ENCODE measurements around the gene AP3S2.

The AP3S2 gene

GRCh38 chr15:89825271-89825940 is 68.4 kb downstream of the AP3S2 start:
- peaks cover 8 to 16% of the 10 kb centered on the region in 2 experiments for H3K4me1 ChIP-seq (ENCODE audit: control insufficient read depth in 1 of 2, insufficient read depth in 2 of 2, low read length in 2 of 2)
- WGBS (ENCODE audit: extremely low coverage, insufficient coverage, insufficient read length) = no CpG with 5 or more reads among the region's 10 CpGs
- H4K8ac ChIP-seq (ENCODE audit: low read depth, low read length) = no peak overlapping the region
- H3K14ac ChIP-seq (ENCODE audit: low read length) = no peak overlapping the region
- H2BK120ac ChIP-seq (ENCODE audit: insufficient read depth, low read length, poor library complexity) = no peak overlapping the region
- no peak overlapping the region for H2AFZ ChIP-seq (ENCODE audit: insufficient read depth, low read length, poor library complexity)
- no peak overlapping the region for H3K4me2 ChIP-seq (ENCODE audit: low read length)
- H3K36me3 ChIP-seq (ENCODE audit: control insufficient read depth in 1 of 2, insufficient read depth in 2 of 2, low read length in 2 of 2) = no peaks in the 10 kb centered on the region
- H2BK12ac ChIP-seq (ENCODE audit: low read length) = no peak overlapping the region
- no peaks in the 10 kb centered on the region for H3K79me1 ChIP-seq (ENCODE audit: low read length)
- H3K4ac ChIP-seq (ENCODE audit: low read depth, low read length) = no peak overlapping the region
- H3K9ac ChIP-seq (ENCODE audit: low read length) = no peak overlapping the region
- H2AK5ac ChIP-seq (ENCODE audit: low read length) = no peak overlapping the region
- H3K18ac ChIP-seq (ENCODE audit: low read length) = no peak overlapping the region
- DNase-seq = no peak
- H3K9me3 ChIP-seq (ENCODE audit: insufficient read depth, low read depth, low read length) = peaks cover 2% of the 10 kb centered on the region
- no peak overlapping the region for H3K4me3 ChIP-seq (ENCODE audit: low read depth, low read length)
- no peak overlapping the region for H3K23ac ChIP-seq (ENCODE audit: low read length)
- no peak overlapping the region for H4K91ac ChIP-seq (ENCODE audit: low read depth, low read length)
- H2BK5ac ChIP-seq (ENCODE audit: low read depth, low read length, poor library complexity) = no peak overlapping the region
- H3K79me2 ChIP-seq (ENCODE audit: control insufficient read depth, insufficient read depth, low read length, poor library complexity) = no peaks in the 10 kb centered on the region
- H4K12ac ChIP-seq (ENCODE audit: low read depth, low read length) = no peak overlapping the region
- no peaks in the 10 kb centered on the region for H3K27me3 ChIP-seq (ENCODE audit: insufficient read depth, low read length)
- H3K27ac ChIP-seq (ENCODE audit: low read depth, low read length) = no peak overlapping the region

GRCh38 chr15:89824607-89824867 is 69.3 kb downstream of the AP3S2 start:
- Histone ChIP-seq H3K23ac (ENCODE audit: low read length) (no peak overlapping the region), H3K14ac (ENCODE audit: low read length) (no peak overlapping the region), H3K18ac (ENCODE audit: low read length) (no peak overlapping the region), H3K9me3 (ENCODE audit: insufficient read depth, low read depth, low read length) (peaks cover 2% of the 10 kb centered on the region), H3K27ac (ENCODE audit: low read depth, low read length) (no peak overlapping the region), H2AFZ (ENCODE audit: insufficient read depth, low read length, poor library complexity) (no peak overlapping the region), H3K9ac (ENCODE audit: low read length) (no peak overlapping the region), H3K79me1 (ENCODE audit: low read length) (no peaks in the 10 kb centered on the region), H2BK120ac (ENCODE audit: insufficient read depth, low read length, poor library complexity) (no peak overlapping the region), H3K4me1 (ENCODE audit: control insufficient read depth in 1 of 2, insufficient read depth in 2 of 2, low read length in 2 of 2) (peaks cover 8 to 16% of the 10 kb centered on the region in 2 experiments), H4K12ac (ENCODE audit: low read depth, low read length) (no peak overlapping the region), H4K8ac (ENCODE audit: low read depth, low read length) (no peak overlapping the region), H4K91ac (ENCODE audit: low read depth, low read length) (no peak overlapping the region), H3K4me3 (ENCODE audit: low read depth, low read length) (no peak overlapping the region), H3K79me2 (ENCODE audit: control insufficient read depth, insufficient read depth, low read length, poor library complexity) (no peaks in the 10 kb centered on the region), H2BK12ac (ENCODE audit: low read length) (no peak overlapping the region), H2BK5ac (ENCODE audit: low read depth, low read length, poor library complexity) (no peak overlapping the region), H2AK5ac (ENCODE audit: low read length) (no peak overlapping the region), H3K4ac (ENCODE audit: low read depth, low read length) (no peak overlapping the region), H3K4me2 (ENCODE audit: low read length) (no peak overlapping the region), H3K36me3 (ENCODE audit: control insufficient read depth in 1 of 2, insufficient read depth in 2 of 2, low read length in 2 of 2) (no peaks in the 10 kb centered on the region), H3K27me3 (ENCODE audit: insufficient read depth, low read length) (no peaks in the 10 kb centered on the region)
- no CpG with 5 or more reads among the region's 7 CpGs for WGBS (ENCODE audit: extremely low coverage, insufficient coverage, insufficient read length)
- DNase-seq = no peak

- Histone ChIP-seq H3K36me3 (ENCODE audit: control insufficient read depth in 1 of 2, insufficient read depth in 2 of 2, low read length in 2 of 2) (no peaks in the 10 kb centered on the region), H3K79me2 (ENCODE audit: control insufficient read depth, insufficient read depth, low read length, poor library complexity) (no peaks in the 10 kb centered on the region), H3K9ac (ENCODE audit: low read length) (no peak overlapping the region), H3K4me3 (ENCODE audit: low read depth, low read length) (no peak overlapping the region), H3K4me1 (ENCODE audit: control insufficient read depth in 1 of 2, insufficient read depth in 2 of 2, low read length in 2 of 2) (peaks cover 7 to 12% of the 10 kb centered on the region in 2 experiments), H2BK12ac (ENCODE audit: low read length) (no peak overlapping the region), H2BK5ac (ENCODE audit: low read depth, low read length, poor library complexity) (no peak overlapping the region), H3K14ac (ENCODE audit: low read length) (no peak overlapping the region), H4K91ac (ENCODE audit: low read depth, low read length) (no peak overlapping the region), H3K27ac (ENCODE audit: low read depth, low read length) (no peak overlapping the region), H3K9me3 (ENCODE audit: insufficient read depth, low read depth, low read length) (peaks cover 2% of the 10 kb centered on the region), H4K8ac (ENCODE audit: low read depth, low read length) (no peak overlapping the region), H3K18ac (ENCODE audit: low read length) (no peak overlapping the region), H2BK120ac (ENCODE audit: insufficient read depth, low read length, poor library complexity) (no peak overlapping the region), H4K12ac (ENCODE audit: low read depth, low read length) (no peak overlapping the region), H2AK5ac (ENCODE audit: low read length) (no peak overlapping the region), H3K4me2 (ENCODE audit: low read length) (no peak overlapping the region), H3K27me3 (ENCODE audit: insufficient read depth, low read length) (no peaks in the 10 kb centered on the region), H3K23ac (ENCODE audit: low read length) (no peak overlapping the region), H3K4ac (ENCODE audit: low read depth, low read length) (no peak overlapping the region), H3K79me1 (ENCODE audit: low read length) (no peaks in the 10 kb centered on the region), H2AFZ (ENCODE audit: insufficient read depth, low read length, poor library complexity) (no peak overlapping the region)
- WGBS (ENCODE audit: extremely low coverage, insufficient coverage, insufficient read length) = no CpG with 5 or more reads among the region's 16 CpGs
- no peak for DNase-seq
Measured at GRCh38 chr15:89823836-89824606, 69.8 kb downstream of the AP3S2 start.

GRCh38 chr15:89822951-89823711 is 70.7 kb downstream of the AP3S2 start:
- no CpG with 5 or more reads among the region's 7 CpGs for WGBS (ENCODE audit: extremely low coverage, insufficient coverage, insufficient read length)
- H3K4ac ChIP-seq (ENCODE audit: low read depth, low read length) = no peak overlapping the region
- no peaks in the 10 kb centered on the region for H3K36me3 ChIP-seq (ENCODE audit: control insufficient read depth in 1 of 2, insufficient read depth in 2 of 2, low read length in 2 of 2)
- H3K18ac ChIP-seq (ENCODE audit: low read length) = no peak overlapping the region
- H2AFZ ChIP-seq (ENCODE audit: insufficient read depth, low read length, poor library complexity) = no peak overlapping the region
- H3K27me3 ChIP-seq (ENCODE audit: insufficient read depth, low read length) = no peaks in the 10 kb centered on the region
- H3K4me3 ChIP-seq (ENCODE audit: low read depth, low read length) = no peak overlapping the region
- H3K14ac ChIP-seq (ENCODE audit: low read length) = no peak overlapping the region
- no peaks in the 10 kb centered on the region for H3K79me1 ChIP-seq (ENCODE audit: low read length)
- no peak overlapping the region for H3K23ac ChIP-seq (ENCODE audit: low read length)
- no peak overlapping the region for H4K91ac ChIP-seq (ENCODE audit: low read depth, low read length)
- no peak overlapping the region for H2AK5ac ChIP-seq (ENCODE audit: low read length)
- H4K12ac ChIP-seq (ENCODE audit: low read depth, low read length) = no peak overlapping the region
- H3K79me2 ChIP-seq (ENCODE audit: control insufficient read depth, insufficient read depth, low read length, poor library complexity) = no peaks in the 10 kb centered on the region
- H3K9me3 ChIP-seq (ENCODE audit: insufficient read depth, low read depth, low read length) = peaks cover 2% of the 10 kb centered on the region
- H2BK120ac ChIP-seq (ENCODE audit: insufficient read depth, low read length, poor library complexity) = no peak overlapping the region
- peaks cover 0 to 4% of the 10 kb centered on the region in 2 experiments for H3K4me1 ChIP-seq (ENCODE audit: control insufficient read depth in 1 of 2, insufficient read depth in 2 of 2, low read length in 2 of 2)
- DNase-seq = peak in 1 of 2 donors; percentile 18
- H2BK12ac ChIP-seq (ENCODE audit: low read length) = no peak overlapping the region
- no peak overlapping the region for H3K9ac ChIP-seq (ENCODE audit: low read length)
- H3K4me2 ChIP-seq (ENCODE audit: low read length) = no peak overlapping the region
- no peak overlapping the region for H4K8ac ChIP-seq (ENCODE audit: low read depth, low read length)
- H3K27ac ChIP-seq (ENCODE audit: low read depth, low read length) = no peak overlapping the region
- no peak overlapping the region for H2BK5ac ChIP-seq (ENCODE audit: low read depth, low read length, poor library complexity)
